ENCODE measurements around the gene SUSD6.

DNA sequence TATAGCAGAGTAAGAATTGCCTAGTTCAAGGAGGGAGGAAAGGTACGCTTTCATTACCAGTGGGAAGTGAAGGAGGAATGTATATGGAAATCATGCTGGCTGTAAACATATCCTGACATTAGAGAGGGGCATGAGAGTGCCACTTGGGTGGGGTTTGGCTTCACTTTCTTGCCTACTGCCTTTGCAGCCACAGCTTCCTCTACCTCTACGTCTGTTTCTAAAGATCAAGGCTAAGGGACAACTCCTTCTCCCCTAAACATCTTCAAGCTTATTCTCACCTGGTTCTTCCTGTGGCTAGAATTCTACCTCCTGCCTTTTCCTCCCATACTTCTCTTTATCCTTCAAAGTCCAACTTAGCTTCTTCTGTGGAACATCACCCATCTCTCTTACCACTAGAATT, 58.0 kb downstream of the SUSD6 start:
- TF ChIP-seq, protein P1, sequence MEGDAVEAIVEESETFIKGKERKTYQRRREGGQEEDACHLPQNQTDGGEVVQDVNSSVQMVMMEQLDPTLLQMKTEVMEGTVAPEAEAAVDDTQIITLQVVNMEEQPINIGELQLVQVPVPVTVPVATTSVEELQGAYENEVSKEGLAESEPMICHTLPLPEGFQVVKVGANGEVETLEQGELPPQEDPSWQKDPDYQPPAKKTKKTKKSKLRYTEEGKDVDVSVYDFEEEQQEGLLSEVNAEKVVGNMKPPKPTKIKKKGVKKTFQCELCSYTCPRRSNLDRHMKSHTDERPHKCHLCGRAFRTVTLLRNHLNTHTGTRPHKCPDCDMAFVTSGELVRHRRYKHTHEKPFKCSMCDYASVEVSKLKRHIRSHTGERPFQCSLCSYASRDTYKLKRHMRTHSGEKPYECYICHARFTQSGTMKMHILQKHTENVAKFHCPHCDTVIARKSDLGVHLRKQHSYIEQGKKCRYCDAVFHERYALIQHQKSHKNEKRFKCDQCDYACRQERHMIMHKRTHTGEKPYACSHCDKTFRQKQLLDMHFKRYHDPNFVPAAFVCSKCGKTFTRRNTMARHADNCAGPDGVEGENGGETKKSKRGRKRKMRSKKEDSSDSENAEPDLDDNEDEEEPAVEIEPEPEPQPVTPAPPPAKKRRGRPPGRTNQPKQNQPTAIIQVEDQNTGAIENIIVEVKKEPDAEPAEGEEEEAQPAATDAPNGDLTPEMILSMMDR (conservative IDR thresholded peaks at IDR 0.05; ENCODE audit: low read depth in 2 of 2), result no peak
- TF ChIP-seq CREB1 (CRISPR knock-in tag; IDR thresholded peaks at IDR 0.05; ENCODE audit: low read depth), result no peak
- no peak for TF ChIP-seq POLR2AphosphoS5 (IDR thresholded peaks at IDR 0.05; ENCODE audit: low read depth)
- TF ChIP-seq, protein P2, sequence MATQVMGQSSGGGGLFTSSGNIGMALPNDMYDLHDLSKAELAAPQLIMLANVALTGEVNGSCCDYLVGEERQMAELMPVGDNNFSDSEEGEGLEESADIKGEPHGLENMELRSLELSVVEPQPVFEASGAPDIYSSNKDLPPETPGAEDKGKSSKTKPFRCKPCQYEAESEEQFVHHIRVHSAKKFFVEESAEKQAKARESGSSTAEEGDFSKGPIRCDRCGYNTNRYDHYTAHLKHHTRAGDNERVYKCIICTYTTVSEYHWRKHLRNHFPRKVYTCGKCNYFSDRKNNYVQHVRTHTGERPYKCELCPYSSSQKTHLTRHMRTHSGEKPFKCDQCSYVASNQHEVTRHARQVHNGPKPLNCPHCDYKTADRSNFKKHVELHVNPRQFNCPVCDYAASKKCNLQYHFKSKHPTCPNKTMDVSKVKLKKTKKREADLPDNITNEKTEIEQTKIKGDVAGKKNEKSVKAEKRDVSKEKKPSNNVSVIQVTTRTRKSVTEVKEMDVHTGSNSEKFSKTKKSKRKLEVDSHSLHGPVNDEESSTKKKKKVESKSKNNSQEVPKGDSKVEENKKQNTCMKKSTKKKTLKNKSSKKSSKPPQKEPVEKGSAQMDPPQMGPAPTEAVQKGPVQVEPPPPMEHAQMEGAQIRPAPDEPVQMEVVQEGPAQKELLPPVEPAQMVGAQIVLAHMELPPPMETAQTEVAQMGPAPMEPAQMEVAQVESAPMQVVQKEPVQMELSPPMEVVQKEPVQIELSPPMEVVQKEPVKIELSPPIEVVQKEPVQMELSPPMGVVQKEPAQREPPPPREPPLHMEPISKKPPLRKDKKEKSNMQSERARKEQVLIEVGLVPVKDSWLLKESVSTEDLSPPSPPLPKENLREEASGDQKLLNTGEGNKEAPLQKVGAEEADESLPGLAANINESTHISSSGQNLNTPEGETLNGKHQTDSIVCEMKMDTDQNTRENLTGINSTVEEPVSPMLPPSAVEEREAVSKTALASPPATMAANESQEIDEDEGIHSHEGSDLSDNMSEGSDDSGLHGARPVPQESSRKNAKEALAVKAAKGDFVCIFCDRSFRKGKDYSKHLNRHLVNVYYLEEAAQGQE (IDR thresholded peaks at IDR 0.05; ENCODE audit: unreplicated experiment), result no peak

All from GM23338 (cell line).